Amygdala (tissue), 56 donors: ENCODE measurements around the gene ANO2.
"Not testable (repeated sequence)": the region's sequence is repeated elsewhere in the genome, so short reads cannot be mapped to it uniquely, and the experiment has no call there.

Source experiments
- DNase-seq, 56 donors: peaks; one replicate each; lab custom pipeline; 2025; lab: John Stamatoyannopoulos, UW

The ANO2 gene

DNA sequence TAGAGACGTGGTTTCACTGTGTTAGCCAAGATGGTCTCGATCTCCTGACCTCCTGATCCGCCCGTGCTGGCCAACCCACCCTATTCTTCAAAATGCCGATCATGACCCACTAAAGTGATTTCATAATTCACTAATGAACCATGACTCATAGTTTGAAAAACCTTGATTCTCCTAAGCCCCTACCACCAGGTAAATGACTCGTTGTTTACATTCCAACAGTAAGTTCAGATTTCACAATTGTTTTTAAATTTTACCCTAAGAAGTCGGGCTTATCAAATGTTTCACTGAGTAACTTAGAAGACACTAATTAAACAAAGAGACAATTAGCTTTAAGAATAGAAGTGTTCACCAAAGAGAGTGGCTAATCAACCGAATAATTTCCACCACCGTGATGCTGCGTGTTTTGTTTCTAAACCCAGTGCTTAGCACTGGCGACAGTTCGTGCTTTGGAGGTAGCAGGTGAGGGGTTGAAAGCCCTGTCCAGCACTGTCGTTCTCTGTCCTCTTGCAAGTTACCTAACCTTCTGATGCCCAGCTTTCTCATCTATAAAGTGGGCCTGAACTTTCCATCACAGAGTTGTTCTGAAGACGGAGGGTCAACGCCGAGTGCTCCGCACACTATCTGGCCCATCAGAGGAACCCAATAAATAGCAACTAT, 376.6 kb downstream of the ANO2 start:
- DNase-seq: no peak

DNA sequence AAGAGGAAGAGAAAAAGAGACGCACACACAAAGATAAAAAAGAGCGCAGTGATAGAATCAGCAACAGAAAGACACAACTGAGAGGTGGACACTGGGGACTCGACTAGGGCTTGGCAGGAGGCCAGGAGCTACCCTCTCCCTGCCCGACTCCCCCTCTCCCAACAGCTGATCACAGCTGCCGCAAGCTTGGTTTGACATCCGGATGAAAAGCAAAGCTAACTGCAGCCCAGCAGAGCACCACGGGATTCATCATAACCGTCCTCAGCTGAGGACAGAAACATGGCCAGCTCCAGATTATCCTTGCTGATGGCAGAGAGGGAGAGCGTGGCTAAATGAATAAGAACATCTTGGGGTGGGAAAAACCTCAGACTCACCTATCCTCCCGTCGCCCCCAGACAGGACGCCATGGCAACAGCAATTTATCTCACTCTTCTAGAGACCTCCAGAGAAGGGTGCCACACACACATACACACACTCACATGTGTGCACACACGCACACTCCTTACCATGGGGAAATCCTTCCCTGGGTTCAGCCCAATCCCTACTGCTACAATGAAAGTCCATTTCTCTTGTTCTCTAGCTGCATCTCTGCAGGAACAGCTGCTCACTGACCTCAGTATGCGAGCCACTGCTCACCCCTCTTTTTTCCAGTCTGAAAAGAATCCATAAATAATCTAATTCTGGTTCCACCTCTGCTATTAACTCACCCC, 377.9 kb downstream of the ANO2 start:
- DNase-seq: peak in 3 of 56 donors; percentile 1 to 6 (median 4)

DNA sequence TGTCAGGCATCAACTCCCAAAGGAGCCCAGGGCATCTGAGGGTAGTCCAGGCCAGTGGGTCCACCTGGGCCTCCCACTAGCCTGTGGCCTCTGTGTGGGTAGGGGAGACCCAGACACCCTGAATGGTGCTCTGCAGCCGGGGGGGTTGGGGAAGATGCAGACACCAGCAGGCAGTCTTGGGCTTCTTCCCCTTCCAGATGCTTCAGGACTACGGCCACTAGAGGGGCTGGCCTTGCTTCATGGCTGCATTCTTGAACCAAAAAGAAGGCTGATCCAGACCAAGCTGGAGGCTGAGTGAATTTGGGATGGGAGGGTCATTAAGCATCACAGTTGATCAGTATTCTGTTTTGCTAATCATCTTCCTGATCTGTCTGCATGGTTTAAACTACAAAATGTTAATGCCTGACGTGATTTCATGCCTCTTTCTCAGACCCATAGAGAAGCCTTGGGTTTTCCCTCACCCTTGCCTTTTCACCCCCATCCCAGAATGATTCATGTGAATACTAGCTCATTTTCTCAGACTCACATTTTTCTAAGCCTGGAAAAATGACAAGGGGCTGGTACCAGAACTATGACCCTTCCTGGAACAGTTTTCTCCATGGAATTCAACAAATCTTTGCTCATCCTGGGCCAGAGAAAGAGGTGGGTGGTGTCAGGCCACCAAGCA, 379.0 kb downstream of the ANO2 start:
- DNase-seq: no peak

DNA sequence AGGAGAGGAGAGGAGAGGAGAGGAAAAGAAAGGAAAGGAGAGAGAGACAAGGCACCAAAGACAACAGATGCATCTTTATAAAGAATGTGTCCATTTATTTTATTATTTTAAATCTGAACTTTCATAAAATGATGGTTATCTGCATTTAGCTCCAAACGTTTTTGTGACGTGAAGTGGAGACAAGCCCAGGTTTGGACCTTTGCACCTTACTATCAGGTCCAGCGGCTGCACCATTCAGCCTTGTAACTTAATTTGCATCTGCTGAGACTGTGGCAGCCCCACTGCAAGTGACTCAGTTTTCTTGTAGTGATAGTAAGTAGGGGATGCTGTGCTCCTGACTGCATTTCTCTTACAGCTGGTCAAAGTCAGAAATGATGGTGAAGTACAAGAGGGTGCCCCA, 382.5 kb downstream of the ANO2 start:
- no peak for DNase-seq

DNA sequence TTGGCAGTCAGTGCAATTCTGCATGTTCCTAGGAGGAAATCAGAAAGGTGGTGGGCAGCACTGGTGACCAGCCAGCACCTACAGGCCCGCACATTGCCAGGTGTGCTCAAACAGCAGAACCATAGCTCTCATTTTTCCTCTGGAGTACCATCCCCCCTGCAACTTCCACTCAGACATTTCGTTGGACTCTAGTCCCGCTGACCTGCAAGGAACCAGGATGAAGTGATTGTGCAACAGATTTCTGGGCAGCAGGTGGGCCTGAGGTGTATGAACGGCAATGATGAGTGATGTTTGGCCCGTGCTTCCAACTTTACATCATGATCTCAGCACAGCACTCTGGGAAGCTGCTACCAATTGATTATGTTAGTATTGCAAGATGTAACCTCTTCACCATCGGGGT, 383.2 kb downstream of the ANO2 start:
- no peak for DNase-seq

DNA sequence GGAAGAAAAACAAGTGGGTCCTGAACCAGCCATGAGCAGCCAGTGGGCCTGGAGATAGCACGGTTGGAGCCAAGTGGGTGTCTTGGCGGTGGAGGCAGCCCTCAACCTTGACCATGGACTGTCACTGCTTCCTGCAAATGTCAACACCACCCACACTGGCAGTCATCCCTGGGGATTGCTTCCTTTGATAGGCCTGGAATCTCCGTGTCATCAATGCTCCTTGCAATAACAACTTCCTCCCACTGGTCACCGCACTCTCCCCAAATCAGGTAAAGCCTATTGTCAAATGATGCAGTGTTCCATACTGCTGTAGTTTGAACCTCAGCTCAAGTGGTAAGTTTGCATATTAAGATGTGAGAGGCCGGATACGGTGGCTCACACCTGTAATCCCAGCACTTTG, 384.0 kb downstream of the ANO2 start:
- DNase-seq: no peak

DNA sequence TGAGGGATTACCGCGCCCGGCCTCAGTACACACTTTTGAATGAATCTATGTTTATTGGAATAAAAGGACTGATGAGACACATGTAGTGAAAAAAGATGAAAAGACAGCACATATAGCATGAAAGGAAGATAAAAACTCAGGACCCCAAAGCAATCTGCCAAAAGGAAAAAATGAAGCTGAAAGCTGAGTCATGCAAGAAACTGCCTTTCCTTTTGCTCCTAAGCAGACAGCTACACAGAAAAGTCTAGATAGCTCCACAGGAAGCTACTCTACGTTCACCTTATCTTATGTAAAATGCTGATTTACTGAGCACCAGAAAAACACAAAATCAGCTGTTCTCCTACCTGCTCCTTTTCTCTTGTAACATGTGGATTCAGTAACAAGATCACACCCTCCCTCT, 384.8 kb downstream of the ANO2 start:
- no peak for DNase-seq

DNA sequence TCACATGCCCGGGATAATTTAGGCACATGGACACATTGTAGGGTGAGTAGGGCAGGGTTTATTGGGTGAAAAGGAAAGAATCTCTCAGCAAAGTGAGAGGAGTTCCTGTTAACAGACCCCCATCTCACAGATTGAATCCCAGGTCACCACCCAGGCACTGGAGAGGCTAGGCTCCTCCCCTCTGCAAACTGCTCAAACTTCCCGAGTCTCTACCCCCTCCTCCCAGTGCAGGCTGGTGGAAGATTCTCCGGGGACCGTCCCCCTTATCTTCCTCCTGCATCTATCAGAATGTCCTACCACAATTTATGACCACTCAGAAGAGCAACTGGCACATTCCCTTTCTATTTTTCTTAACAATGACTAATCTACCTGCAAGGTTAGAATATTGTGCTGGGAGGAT, 387.2 kb downstream of the ANO2 start:
- no peak for DNase-seq

DNA sequence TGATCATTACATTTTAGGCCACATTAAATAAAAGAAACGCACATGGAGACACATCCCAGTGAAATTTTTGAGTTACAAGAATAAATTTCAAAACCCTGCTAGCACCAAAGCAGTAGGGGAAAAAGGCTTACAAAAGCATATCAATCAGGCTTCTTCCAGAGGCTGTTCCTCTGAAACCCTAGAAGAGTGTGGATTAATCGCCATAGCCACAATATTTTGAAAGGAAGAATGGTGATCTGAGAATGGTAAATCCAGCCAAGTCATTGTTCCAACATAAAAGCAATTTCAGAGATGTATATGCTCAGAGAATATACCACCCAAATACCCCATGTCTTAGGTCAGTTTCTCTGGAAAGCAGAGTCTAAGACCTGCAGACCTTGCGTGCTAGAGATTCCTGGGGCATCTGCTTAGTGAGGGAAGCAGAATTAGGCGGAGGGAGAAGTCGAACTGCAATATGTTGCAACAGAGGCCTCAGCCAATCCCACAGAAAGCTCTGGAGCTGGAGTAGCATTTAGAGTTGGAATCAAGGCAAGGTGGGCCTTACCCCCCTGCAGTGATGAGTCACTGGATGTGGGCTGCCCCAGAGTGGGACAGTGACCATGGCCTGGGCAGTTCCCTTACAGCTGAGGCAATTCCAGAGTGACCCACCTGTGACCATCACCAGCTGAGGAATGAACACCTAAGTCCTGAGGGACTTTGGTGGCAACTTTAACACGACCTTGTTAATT, 387.9 kb downstream of the ANO2 start:
- no peak for DNase-seq

DNA sequence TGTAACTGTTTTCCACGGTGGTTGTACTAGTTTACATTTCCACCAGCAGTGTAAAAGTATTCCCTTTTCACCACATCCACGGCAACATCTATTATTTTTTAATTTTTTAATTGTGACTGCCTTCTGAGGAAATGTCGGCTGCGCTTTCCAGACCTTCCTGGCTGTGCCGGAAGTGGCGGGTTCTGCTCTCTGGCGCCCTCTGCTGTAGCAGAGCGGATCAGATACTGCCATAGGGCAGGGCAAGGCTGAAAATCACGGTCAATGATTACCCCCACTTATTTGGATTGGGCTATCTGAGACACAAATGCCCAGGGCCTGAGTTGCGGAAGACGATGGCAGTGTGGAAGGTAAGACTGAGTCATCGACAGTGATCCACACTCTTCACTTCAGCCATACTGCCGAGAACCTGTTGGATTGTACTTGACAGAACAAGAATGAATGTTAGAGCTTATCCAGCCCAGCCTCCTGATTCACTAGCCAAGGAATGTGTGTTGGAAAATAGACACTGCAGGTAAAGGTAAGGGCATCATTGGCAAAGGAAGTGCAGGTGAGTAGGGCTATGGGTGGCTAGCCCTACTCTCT, 388.9 kb downstream of the ANO2 start:
- no peak for DNase-seq

DNA sequence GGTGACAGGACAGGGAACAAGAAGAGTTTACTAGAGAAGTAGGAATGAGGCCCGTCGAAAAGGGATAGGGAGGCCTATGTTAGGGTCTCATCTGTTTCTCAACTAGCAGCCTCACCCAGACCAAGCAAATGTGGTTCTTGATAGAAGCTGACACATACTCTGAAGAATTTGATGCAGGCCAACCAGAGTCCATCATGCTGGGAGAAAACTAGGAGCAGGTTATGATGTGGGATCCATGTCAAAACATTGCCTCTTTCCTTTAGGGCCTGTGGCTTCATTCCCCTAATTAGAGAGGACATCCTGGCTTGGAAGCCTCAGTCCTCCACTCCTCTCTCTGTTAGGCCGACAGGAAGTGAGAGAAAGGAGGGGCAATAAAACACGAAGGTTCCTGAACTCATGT, 390.3 kb downstream of the ANO2 start:
- no peak for DNase-seq

DNA sequence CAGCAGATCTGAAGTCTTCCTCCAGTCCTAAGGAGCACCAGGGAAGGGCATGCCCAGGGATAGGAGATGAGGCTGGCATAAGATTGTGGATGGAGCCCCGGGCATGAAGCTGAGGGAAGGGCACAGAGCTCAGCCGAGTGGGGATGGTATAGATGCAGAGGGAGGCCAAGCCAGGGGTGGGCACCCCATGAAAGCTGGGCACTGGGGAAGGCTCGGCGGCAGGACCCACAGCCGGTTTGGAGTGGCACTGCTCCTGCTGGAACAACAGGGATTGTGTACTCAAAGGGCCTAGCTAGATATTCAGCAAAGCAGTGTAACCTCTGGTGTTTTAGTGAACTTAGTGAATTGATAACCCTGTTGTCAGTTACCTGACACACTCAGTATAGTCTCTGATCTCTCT, 396.0 kb downstream of the ANO2 start:
- no peak for DNase-seq

DNA sequence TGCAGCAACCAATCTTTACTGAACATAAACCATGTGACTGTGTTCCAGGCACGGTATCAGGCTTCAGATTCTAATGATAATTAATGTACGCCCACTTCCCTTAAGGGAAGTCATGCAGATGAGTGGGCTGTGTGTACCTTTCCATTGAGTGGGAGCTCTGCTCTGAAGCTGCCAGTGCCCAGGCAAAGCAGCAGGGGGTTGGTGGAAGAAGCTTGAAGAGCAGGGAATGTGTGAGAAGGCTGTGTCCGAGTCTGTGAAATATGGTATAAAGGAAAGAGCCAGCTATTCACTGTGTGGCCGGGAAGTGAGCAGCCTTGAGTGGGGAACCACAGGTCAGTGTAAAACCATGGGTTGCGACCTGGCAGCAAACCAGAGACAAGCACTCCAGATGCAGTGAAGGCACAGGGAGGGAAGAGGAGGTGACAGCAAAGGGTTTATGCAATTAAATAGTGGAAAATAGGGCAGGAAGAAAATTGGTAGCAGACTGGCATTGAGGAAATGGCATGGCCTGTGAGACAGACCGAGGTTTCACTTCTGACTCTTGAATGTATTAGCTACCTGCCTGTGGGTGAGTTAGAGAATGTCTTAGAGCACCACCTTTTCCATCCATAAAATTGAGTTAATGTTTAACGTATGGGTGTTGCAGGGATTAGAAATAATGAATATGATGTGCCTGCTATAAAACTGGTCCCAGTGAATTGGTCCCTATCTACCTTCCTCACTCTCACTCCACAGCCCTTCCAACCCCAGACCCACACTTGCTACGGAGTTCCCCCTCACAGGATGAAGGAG, 396.7 kb downstream of the ANO2 start:
- DNase-seq: no peak

DNA sequence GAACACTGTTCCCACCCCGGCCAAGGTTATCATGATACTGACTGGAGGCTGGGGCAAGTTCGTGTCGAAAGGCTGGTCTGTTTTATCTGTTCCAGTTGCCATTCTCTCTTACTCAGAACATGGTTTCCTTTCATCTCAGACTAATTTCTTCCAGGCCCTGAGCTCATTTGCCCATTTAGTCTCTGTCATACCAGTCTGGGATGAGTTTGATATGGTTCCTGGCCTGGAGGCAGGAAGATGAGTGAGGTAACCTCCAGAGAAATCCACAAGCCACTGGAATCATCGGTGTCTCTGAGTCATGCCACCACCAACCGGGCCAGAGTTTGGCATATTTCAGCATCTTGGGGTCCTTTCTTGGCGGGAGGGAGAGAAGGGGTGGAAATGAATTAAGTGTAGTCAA, 398.4 kb downstream of the ANO2 start:
- DNase-seq: no peak

DNA sequence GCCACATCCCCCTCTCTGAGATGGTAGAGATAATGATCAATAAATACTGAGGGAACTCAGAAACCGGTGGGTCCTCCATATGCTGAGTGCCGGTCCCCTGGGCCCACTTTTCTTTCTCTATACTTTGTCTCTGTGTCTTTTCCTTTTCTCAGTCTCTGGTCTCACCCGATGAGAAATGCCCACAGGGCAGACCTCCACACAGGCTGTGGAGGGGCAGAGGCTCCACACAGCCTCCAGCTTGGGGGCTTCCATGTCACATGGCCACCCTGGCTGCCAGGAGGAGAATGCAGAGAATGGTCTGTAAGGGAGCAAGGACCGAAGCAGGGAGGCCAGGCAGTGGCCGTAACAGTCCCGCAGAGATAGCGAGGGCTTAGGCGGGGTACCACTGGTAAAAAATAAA, 407.3 kb downstream of the ANO2 start:
- no peak for DNase-seq

DNA sequence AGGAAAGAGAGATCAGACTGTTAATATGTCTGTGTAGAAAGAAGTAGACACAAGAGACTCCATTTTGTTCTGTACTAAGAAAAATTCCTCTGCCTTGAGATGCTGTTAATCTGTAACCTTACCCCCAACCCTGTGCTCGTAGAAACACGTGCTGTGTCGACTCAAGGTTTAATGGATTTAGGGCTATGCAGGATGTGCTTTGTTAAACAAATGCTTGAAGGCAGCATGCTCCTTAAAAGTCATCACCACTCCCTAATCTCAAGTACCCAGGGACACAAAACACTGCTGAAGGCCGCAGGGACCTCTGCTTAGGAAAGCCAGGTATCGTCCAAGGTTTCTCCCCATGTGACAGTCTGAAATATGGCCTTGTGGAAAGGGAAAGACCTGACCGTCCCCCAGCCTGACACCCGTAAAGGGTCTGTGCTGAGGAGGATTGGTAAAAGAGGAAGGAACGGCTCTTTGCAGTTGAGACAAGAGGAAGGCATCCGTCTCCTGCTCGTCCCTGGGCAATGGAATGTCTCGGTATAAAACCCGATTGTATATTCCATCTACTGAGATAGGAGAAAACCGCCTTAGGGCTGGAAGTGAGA, 407.9 kb downstream of the ANO2 start:
- not testable (repeated sequence) for DNase-seq

DNA sequence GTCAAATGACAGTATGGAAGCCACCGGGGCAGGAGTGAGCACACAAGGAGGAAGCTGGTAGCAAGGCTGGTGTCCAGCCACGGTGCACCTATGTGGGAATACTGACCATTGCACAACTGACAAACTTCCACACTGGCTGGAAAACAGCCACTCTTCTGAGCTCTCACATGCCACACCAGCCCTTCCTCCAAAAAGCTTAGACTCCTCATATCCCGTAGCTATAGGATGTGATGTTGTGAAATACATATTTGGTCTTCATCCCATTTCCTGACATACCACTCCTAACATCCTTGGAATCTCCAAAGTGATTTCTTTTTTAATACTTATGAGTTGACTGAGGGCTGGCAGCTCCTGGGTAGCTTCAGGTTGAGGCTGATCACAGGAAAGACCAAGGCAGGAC, 409.5 kb downstream of the ANO2 start:
- DNase-seq: no peak

DNA sequence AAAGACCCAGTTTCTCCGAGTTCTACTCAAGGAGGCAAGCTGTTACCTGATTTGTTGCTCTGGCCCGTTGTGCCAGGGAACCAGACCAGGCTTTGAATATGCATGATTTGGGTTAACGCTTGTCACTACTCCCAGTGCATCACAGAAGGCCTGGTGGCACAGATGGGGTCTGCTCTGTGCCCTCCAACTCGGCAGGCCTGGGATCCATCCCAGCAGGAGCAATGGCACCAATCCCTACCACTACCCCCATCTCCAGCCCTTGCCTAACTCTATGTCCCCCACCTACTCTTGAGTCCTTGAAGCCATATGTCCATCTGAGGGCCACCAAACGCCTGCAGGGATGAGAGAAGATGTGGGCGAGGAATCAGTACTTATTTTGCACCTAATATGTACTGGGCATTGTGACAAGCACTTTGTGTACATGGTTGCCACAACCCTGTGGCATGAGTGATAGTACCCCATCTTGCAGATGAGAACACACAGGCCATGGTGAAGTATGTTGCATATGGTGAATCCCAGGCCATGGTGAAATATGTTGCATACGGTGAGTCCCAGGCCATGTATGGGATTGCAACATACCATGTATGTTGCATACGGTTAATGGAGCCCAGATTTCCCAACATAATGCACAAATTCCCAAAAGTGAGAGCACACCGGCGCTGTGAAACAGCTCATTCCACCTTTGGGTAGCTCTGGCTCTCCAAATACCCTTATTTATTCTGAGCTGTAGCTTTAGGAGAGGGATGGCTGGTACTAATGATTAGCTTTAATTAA, 410.4 kb downstream of the ANO2 start:
- DNase-seq: no peak

DNA sequence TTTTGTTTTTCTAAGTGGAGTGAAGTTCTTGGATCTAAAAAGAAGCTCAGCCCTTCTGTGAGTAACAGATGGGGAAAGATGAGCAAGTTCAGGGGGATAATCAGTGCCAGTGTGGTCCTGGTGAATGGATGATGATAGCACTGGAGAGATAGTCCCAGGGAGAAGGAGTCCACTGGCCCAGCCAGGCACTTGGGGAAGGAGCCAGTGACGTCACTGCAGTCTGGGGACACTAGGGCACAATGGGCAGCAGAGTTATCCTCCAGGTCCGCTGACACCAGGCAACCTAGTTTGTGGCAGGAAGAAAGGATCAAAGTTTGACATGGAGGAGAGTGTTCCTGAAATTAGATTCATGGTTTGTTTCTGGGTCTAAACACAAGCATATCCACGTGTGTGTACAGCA, 411.7 kb downstream of the ANO2 start:
- no peak for DNase-seq
